Stimulated activated CD4-positive, alpha-beta T cell treated with anti-CD3 and anti-CD28 coated beads, TNF-alpha, amount 100 ng/mL, for 1 hour (primary cell): ENCODE results near the gene SLC35C1.

Experiments
- DNase-seq, 3 donors: peaks; one replicate each; pipeline ENCODE4 v3.0.0-alpha.2; 2020; ENCODE audit warnings: low read depth in 3 of 3, low spot score in 1 of 3

Gene SLC35C1

DNA sequence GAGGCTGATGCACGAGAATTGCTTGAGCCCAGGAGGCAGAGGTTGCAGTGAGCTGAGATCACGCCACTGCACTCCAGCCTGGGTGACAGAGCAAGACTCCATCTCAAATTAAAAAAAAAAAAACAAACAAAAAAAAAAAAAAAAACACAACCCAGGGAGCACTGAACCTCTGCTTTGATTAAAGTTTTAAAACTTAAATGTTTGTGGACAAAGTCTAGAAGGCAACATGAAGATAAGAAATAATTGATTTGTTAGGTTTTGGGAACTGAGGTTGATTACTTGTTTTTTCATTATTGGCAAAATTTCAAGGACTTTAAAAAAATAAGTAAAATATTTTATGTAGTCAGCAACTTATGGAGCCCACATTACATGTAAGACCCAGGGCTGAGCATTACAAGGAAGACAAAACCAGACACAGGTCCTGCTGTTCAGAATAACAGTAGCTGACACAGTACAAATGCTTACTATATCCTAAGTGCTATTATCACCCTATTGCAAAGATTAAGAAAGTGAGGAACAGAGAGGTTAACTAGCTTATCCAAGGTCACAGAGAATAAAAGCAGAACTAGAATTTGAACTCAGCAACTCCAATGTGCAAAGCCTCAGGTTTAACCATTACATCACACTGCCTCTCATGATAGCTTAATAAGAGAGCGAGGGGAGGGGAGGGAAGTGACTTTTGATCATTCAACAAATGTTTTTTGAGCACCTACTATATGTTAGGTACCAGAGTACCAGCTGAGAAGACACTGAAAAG lies 40.1 kb downstream of the SLC35C1 start:
- no peak for DNase-seq

DNA sequence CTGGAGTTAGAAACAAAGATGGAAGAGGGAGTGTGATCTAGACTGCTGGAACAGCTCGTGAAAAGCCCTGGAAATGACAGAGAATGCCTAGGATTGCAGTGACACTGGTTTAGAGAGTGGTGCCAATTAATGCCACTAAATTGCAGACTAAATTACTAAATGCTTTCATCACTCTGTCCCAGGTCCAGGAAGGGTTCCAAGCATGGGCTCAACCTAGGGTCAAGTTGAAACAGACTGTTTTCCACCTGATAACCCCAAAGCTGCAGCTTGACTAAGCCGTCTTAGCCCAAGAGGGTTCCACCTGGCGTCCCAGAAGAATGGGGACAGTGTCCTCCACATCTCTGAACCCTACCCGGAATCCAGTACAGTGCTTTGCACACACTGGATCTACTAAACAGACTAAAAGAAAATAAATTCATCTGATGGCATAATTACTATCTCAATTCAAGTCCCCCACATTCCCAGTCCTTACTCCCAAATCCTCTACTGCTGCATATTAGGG lies 41.3 kb downstream of the SLC35C1 start:
- no peak for DNase-seq

DNA sequence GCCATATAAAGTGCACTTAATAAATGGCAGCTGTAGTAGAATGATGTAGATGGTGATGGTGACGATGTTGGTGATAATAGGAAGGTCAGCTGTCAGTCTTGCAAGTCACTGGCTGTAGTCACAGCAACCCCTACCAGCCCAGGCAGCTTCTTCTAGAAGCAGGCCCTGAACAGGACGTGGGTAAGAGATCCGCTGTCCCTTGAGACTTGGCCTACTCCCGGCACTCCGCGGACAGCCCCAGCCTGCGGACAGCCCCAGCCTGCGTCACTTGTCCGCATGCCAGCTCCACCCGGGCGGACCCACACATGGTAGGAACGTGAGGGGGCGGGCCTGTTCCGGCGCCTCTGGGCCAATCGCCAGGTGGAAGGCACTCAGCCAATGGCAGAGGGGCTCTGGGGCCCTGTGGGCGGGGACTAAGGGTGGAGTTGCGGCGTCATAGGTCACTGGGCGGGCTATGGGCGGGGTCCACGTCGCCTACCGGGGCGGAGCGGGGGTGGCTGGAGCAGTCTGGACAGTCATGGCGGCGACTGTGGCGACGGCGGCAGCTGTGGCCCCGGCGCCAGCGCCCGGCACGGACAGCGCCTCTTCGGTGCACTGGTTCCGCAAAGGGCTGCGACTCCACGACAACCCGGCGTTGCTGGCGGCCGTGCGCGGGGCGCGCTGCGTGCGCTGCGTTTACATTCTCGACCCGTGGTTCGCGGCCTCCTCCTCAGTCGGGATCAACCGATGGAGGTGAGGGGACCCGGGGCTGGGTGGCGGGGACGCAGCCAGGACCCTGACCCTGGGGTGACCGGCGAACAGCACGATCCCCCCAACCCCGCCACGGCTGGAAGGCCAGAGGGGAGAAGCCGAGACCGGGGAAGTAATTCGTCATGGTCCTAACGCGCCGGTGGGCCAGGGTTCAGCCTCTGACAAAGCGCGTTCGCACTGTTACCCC lies 42.3 kb downstream of the SLC35C1 start, which contains the start of gene CRY2:
Gene CRY2, plus strand, starts transcription at position 502 of the 937 bp plus-strand sequence. Its CDS starts 16 bp downstream, at position 518.
- DNase-seq: peak; percentile 94 to 99 (median 97)

DNA sequence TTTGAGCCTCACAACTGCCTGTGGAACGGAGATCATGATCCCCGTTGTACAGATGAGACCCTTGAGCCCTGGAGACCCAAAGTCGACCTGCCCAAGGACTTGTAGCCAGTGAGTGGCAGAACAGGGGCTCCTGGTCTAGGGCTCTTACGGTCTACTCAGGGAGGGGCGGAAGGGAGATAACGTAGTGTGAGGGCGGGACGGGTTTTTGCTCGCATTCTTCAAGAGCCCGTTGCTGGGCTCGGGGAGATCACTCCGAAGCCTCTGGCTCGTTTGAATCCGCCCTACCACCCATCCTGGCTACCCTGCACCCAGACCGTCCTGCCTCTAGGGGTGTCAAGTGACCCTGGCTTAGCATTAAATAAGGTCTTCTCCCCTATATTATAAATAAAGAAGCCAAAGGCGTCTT lies 43.0 kb downstream of the SLC35C1 start:
- DNase-seq: peak in 1 of 3 donors; percentile 0

DNA sequence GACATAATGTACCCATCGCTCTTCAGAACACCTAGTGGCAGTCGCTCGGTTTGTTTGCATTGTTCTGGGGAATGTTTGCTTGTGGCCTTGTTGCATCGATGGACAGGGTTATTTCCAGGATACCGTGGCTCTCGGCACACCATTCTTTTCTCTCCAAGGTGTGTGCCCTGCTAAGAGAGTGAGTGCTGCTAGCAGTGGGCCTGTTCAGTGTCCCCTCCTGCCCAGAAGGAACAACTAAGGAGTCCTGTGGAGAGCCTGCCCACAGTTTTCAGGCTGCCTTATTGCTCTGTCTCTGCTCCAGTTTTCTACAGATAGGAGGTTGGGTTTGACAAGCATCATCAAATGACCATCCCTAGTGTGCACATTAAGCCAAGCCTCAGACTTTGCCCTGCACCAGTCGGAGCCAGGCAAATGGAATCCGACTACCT lies 43.7 kb downstream of the SLC35C1 start:
- DNase-seq: no peak

DNA sequence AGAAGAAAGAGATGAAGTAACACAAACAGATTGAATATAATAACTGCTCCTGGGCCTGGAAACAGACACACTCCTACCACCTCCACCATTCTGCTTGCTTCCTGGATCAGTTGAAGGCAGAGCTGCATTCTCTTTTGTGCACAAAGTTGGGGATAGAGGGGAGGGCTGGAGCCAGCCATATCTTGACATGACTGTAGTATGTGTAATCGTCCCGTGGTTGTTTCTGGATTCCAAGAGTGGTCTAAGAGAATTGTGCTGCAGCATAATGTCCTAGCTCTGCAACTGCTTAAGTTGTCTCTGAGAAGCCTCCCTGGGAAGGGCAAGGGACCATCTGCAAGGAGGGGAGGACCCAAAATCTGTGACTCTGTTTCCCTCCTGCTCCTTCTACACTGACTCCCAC lies 45.5 kb downstream of the SLC35C1 start:
- no peak for DNase-seq

DNA sequence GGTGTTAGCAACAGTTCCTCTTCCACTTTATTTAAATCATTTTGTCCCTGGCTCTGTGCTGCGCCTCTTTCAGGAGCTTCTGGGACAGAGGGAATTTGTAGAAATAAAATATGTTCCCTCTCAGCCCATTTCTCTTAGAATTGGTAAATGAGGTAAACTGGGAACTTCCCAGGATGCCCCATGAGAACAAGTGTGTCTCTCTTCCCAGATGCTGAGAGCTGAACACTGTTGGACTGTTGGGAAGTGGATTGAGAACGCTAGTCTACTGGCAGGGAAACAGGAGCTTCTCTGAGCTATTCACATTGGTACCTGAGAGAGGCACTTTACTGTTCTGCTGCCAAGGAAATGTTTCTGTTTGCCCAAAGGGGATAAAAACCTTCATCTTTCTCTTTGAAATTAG lies 46.3 kb downstream of the SLC35C1 start:
- DNase-seq: no peak

DNA sequence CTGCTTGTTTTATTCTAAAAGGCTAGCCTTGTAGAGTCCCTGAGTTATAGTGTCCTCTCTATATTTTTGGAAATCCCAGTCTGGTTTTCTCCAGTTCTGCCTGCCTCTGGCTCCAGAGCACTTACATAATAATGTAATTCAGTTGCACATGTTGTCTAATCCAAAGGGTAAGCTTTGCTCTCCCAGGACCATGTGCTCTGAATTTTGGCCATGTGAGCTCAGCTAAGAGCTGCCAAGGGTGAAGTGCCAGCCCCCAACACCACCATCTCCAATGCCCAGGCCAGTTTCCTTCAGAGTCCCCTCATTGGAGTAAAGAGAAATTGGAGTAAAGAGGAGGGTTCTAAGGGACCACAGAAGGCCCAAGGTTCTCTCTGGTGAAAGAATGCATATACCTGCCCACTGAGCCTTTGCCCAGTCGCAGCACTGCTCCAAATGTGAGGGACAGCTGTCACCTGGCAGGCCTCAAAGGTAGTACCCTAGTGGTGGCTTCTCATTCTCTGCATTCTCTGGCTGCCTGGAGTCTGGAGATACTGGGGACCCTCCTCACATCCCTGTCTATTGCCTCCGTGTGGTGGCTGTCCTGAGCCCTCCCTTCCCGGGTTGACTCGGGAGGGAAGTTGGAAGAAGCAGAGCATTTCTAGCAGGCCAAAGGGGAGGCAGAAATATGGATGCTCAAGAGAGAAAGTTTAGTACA lies 47.2 kb downstream of the SLC35C1 start:
- DNase-seq: no peak

DNA sequence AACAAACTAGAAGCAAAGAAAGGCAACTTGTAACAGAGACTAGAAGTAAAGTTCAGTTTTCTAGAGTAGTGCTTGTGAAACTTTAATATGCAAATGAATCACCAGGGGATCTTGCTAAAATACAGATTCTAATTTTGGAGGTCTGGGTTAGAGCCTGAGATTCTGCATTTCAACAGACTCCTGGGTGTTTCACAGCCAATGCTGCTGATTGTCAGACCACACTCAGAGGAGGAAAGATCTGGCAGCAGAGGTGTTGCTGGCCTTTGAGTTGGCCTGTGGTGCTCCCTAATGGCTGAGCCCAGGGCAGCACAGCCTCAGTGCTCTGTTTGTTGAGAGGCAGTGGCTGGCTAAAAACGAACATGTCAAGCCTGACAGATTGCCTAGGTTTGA lies 47.8 kb downstream of the SLC35C1 start:
- no peak for DNase-seq

DNA sequence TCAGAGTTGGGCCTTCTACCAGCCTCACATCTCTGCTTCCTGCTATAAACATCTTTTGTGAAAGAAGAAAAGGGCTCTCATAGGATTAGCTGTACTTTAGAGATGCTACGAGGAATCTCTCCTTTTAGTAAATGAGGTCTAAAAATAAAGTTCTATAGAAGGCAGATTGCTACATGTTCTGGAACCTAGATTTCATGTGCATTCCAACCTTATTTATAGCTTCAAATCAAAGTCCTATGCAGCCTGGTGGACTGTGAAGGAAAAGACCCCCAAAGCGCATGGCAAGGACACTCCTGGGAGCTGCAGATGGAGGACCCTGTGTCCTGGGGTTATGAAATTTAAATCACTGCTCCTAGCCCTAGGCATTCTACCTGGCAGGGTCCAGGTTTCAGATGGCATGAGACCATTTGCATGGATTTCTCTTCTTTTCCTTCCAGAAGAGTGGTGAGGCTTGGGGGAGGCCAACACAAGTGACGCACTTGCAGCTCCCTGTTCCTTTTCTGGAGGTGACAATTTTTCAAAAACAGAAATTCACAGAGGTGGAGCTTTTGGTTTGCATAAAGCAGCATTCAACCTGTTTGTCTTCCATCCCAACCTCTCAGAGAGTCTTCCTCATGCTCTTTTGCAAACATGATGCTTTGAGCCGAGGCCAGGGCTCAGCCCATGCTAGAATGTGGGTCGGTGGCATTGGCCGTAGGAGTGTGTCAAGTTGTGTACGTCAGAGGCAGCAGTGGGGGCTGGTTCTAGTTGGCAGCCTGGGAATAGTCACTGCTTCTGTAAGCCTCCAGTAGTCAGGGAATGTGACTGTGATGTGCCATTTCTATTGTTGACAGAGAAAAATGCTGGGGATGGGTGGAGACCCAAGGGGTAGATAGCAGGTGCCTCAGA lies 48.6 kb downstream of the SLC35C1 start:
- DNase-seq: no peak

DNA sequence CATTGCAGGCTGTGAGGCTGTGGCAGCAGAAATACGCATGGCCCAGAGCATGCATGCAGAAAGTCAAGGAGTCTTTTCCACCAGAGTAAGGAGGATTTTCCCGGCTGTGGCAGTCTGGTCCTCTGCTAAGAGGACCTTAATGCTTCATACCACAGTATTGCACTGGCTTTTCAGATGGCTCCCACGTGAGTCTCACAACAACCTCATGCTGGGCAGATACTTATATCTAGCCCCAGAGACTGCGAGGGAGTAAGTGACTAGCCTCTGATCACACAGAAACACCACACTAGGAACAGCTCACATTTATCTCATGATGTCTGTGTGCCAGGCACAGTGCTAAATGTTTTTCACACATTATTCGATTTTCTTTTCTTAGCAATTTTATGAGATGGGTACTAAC lies 50.4 kb downstream of the SLC35C1 start:
- no peak for DNase-seq

DNA sequence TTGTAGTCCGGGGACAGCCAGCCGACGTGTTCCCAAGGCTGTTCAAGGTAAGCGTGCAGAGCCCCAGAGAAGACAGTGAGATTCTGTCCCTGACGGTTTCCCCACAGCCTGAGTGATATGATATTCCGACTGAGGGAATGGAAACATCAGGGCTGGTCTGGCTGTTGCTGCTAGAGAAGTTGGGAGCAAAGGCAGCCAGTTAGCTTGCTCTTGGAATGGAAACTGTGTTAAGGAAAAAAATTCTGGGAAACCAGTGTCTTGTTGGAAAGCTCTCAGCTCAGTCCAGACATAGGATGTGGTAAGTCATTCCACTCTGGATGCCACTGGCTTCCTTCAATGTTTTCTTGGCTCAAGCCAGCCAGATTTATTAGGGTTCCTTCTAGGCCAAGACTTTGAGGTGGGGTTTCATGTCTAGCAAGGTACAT lies 51.1 kb downstream of the SLC35C1 start:
- DNase-seq: no peak

DNA sequence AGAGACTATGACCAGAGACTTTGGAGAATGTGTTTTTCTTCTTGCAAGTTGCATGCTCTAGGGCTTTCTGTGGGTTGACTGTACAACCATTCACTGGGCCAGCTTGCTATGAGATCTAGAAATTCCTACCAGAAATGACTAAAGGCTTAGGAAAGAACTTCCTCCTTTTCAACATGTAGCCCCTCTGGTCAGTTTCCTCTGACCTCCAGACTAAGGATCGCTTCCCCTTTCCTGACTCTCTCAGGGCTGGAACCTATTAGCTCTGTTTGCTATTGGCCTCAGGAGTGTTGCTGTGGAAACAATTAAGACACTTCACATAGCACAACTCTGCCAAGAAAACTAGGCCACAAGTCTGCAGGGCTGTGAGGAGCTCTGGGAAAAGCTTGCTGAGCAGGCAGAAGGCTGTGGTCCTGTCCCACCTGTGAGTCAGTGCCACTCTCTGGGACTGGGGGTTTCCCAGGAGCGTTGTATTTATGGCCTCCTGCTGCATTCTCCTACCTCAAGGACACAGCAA lies 53.1 kb downstream of the SLC35C1 start:
- DNase-seq: no peak

DNA sequence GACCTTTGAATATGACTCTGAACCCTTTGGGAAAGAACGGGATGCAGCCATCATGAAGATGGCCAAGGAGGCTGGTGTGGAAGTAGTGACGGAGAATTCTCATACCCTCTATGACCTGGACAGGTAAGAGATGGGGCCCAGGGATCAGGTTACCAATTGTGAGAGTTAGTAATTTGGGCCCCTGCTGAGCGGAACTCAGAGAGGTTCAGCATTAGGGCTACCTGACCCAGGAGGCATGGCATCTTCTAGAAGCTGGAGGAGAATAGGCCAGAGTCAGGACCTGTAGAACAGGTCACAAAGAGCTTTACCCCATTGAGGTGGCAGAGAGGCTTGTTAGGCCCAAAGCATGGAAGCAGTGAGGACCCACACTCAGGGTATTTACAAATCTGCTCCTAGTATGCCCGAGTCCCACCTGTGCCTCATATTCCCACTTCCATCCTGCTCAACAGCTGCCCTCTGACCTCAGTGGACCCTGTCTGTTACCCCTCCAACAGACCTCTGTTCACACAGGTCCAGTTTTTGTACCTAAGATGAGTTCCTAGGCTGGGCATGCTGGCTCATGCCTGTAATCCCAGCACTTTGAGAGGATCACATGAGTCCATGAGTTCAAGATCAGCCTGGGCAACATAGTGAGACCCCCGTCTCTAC lies 53.9 kb downstream of the SLC35C1 start:
- DNase-seq: no peak

DNA sequence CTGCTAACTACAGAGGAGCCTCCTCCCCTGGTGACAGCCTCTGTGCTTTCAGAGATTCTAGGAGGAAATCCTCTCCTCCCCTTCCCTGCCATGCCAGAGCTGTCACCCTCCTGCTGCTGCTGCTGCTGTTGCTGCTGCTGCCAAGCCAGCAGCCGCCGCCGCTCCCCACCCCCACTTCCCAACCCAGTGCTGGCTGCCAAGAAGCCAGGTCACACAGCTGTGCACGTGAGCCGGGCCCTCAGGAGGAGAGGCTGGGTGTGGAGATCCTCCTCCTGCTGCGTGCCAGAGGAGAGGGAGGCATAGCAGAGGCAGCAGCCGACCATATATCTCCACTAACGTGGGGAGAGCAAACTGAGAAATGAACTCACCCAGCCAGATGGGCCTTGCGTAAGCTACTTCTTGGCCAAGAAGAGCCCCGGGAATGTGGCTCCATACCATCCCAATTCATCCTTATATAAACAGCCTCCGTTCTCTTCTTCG lies 54.8 kb downstream of the SLC35C1 start:
- no peak for DNase-seq

DNA sequence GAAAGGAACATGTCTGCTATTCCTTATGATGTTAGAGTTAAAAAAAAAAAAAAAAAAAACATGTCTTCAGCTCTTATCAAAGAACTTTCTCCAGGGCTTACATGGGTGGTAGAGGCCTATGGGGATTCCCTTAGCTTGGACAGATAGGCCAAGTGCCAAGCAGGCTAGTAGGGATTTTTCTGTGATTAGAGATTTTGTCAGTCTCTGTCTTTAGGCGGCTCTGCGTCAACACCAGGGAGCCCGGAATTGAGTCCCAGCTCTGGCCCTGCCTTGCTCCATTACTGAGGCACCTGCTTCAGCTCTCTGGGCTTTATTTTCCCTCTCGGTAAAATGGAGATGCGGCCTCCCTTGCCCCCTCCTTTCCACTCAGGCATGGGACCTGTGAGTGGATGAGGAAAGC lies 55.4 kb downstream of the SLC35C1 start:
- DNase-seq: no peak

DNA sequence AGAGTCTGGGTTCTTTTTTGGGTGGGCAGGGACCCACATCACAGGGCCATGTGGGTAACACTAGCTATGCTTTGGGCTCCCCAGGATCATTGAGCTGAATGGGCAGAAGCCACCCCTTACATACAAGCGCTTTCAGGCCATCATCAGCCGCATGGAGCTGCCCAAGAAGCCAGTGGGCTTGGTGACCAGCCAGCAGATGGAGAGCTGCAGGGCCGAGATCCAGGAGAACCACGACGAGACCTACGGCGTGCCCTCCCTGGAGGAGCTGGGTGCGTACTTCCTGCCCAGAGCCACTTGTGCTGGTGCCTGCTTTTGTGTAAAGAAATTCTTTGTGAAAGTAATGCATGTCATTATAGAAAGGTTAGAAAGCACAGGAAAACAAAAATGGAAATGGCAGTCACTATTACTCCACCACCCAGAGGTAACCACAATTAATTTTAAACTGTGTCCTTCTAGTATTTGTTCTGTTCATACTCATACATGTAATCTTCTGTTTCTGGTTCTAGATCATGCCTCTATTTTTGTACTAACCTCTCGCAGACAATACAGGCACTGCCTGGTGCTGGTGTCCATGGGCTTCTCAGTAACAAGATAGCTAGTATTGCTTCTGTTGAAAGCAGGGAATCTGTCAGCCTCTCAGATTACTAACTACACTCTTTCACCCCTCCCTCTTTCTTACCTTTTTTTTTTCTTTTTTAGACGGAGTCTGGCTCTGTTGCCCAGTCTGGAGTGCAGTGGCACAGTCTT lies 56.0 kb downstream of the SLC35C1 start:
- no peak for DNase-seq
